Erythroblast (primary cell): ENCODE measurements around the gene PRELID3B.
A peak's percentile ranks its signal among the peaks of the same experiment; 100 is the strongest.

ENCODE experiments used
- DNase-seq, 2 experiments: peaks; one replicate each; lab custom pipeline; 2025; lab: John Stamatoyannopoulos, UW
- GATA1 ChIP-seq: IDR thresholded peaks from 2 replicates; pipeline ENCODE4 v1.6.1; 2011; ENCODE audit warnings: low read depth, mild to moderate bottlenecking, control low read depth, low read length, moderate library complexity
- POLR2A ChIP-seq: IDR thresholded peaks from 2 replicates; pipeline ENCODE4 v1.6.1; 2011; ENCODE audit warnings: mild to moderate bottlenecking, low read length

PRELID3B gene

DNA sequence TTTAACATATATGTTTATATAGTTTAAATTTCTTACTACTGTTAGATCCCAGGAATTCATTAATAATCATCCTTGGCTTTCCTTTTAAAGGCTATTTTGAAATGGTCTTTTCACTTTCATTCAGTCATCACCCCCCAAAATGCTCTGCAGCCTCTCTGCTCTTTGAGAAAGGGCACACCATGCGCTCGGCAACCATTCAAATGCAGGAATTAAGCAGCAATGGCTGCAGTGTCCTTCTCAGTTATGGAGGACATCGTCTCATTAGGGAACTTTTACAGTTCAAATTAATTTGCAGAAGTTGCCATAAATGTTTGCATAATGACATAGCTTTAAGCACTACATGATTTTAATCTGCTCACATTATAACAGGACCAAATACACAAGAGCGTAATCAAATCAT lies 17.1 kb downstream of the PRELID3B start:
- no peak for DNase-seq
- no peak for TF ChIP-seq POLR2A
- TF ChIP-seq GATA1 = no peak

DNA sequence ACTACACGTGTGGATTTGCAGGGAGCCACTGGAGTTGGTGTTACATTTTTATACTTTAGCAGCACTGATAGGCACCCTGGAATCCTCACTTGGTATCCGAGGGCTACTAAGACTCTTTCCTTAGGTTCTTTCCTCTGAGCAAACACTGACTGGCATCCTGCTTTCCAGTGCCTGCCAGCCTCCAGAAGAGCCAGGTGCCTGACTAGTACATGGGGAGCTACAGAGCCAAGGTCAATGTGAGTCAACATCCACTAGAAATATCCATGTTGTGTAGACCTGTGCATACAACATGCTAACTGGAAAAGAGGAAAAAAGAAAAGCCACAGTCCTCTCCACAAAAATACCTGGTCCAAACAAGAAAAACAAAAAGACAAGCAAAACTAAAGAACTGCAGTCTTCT lies 17.5 kb downstream of the PRELID3B start:
- DNase-seq = no peak
- TF ChIP-seq GATA1 = no peak
- TF ChIP-seq POLR2A = no peak

DNA sequence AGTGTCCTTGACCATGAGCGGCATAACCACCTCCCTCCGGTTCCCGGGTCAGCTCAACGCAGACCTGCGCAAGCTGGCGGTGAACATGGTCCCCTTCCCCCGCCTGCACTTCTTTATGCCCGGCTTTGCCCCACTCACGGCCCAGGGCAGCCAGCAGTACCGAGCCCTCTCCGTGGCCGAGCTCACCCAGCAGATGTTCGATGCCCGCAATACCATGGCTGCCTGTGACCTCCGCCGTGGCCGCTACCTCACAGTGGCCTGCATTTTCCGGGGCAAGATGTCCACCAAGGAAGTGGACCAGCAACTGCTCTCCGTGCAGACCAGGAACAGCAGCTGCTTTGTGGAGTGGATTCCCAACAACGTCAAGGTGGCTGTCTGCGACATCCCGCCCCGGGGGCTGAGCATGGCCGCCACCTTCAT lies 18.5 kb downstream of the PRELID3B start:
- no peak for DNase-seq
- TF ChIP-seq GATA1 = no peak

DNA sequence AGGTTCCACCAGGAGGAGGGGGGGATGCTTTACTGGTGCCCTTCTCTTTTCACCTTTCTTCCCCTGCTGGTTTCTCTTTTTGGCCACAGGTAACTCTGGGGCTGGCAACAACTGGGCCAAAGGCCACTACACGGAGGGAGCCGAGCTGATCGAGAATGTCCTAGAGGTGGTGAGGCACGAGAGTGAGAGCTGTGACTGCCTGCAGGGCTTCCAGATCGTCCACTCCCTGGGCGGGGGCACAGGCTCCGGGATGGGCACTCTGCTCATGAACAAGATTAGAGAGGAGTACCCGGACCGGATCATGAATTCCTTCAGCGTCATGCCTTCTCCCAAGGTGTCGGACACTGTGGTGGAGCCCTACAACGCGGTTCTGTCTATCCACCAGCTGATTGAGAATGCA lies 19.0 kb downstream of the PRELID3B start:
- DNase-seq = no peak
- TF ChIP-seq POLR2A (no peak), GATA1 (no peak)

DNA sequence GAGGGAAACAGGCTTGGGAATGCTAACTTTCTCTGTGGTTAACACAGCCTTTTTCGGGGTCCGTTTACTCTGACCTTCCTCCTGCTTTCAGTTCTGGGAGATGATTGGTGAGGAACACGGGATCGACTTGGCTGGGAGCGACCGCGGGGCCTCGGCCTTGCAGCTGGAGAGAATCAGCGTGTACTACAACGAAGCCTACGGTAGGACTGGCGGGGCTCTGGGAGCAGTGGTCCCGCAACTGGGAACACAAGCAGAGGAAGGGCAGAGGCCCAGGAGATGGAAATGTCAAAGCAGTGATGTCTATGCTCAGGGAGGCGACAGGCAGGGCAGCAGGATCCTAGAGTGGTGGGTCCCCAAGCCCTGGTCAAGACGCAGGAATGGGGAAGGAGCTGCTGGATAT lies 19.8 kb downstream of the PRELID3B start:
- DNase-seq = no peak
- TF ChIP-seq POLR2A (no peak), GATA1 (no peak)

DNA sequence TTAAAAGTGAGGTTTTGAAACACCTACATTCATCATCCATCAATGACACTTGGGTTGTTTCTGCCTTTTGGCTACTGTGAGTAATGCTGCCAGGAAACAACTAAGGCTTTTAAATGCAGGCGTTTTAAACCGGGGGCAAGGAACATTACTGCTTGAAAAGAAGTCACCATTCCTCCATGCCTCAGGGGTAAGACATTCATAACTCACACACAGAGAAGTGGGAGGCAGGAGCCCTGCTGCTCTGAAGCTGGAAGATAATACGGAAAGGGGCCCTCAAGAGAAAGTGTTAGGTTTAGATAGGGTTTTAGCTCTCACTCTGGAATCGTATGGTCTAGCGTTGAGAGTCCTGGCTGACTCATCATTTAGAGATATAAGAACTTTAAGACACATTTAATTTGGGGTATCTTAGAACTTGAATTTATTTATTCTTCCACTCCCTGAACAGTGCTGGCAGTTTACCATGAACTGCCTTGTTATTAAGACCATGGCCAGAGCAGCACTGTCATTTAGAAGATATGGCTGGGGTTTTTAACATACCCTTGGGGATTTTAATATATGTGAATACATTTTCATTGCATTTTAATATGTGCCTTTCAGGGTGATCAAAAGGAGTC lies 21.5 kb downstream of the PRELID3B start:
- DNase-seq = peak; percentile 94 to 97
- TF ChIP-seq POLR2A = peak; percentile 78
- TF ChIP-seq GATA1 = peak; percentile 39

DNA sequence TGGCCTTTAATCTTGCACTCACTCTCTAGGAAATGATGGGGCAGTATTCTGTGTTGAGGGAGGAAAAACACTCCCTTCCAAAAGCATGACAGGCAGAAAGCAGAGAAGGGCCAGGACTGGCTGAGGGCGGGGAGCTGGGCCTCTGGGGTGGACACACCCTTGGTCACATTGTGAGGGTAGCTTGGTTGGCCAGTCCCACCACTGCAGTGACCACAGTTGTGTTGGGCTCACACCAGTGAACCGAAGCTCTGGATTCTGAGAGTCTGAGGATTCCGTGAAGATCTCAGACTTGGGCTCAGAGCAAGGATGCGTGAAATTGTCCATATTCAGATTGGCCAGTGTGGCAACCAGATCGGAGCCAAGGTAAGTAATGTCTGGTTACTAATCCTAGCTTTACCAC lies 23.4 kb downstream of the PRELID3B start, which contains the start of gene TUBB1:
TUBB1 (plus strand) TSS at position 213 of the 400 bp plus-strand sequence; CDS start at position 307, 94 bp downstream.
- DNase-seq = peak; percentile 90 to 92
- TF ChIP-seq GATA1 (no peak), POLR2A (peak; percentile 50)

DNA sequence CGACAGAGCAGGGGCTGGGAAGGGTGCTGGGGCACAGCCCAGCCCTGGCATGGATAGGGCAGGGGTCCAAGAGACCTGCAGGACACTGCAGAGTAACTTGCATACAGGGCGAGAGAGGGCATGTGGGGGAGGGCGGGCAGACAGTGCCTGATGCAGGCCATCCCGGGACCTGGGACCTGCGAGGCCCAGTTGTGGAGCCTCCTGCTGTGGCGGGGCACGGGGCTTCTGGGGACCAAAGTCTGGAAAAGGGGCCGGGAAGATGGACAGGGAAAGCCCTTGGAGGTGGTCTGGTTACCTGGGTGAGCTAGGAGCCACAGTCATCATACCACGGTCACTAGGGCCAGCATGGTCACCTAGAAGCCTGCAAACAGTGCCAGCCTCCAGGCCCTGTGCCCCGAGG lies 23.8 kb downstream of the PRELID3B start:
- TF ChIP-seq GATA1 = no peak
- no peak for TF ChIP-seq POLR2A
- DNase-seq = no peak

DNA sequence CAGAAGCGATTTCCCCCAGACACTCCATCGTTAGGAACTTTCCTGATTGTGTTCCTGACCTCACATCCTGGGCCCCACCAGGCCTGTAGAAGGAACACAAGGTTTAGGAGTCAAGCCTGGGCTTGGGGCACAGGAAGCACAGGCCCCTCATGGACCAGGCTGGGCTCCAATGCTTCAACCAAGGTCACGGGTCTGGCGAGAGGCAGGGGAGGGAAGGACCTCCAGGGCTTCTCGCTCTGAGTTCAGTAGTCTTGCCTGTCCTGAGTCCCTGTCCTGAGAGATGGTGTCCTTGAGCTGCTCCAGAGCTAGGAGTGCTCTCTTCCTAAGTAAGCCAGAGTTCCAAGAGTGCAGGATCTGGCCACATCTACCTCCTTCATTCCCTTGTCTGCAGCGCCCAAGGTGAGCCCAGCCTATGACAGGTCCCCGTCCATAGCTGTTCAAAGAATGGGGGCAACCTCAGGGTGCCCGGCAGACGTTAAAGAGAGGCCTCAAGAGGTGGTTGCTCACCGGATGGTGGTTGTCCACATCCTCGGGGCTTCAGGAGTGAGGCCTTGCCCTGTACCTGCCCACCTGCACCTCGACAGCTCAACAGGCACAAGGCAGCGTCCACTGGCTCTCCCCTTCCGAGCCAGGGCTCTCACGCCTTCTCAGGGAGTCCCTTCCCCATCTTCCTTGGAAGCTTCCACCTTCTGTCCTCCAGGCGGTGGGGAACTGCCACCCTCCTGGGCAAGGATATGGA lies 24.9 kb downstream of the PRELID3B start:
- TF ChIP-seq GATA1 (no peak), POLR2A (no peak)
- DNase-seq = no peak

DNA sequence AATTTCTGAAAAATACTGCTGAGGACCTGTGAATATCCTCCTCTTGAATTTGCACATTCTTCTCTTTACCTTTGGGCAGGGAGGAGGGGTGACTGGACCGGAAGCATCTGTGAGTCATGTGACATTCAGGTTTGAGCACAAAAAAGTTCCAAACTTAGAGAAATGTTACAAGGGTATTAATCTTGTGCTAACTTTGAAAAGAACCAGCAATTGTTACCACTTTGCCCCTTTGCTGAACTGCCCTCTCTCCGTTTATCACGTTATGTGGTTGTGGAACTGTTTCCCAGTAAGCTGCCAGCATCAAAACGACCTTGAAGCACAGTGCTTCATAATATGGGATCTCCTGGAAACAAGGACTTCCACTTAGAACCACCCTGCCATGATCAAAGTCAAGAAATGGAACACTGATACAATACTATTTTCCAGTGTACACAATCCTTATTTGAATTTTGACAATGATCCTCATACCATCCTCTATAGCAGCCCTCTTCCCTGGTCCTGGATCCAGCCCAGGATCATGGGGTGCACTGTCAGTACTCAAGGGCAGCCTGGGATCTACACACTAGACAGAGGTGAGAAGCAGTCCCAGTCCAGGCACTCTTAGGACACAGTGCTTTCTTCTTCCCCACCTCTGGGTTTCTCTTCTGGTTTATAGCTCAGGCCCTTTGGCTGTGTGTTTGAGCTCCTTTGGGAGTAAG lies 25.6 kb downstream of the PRELID3B start:
- TF ChIP-seq POLR2A (no peak), GATA1 (no peak)

DNA sequence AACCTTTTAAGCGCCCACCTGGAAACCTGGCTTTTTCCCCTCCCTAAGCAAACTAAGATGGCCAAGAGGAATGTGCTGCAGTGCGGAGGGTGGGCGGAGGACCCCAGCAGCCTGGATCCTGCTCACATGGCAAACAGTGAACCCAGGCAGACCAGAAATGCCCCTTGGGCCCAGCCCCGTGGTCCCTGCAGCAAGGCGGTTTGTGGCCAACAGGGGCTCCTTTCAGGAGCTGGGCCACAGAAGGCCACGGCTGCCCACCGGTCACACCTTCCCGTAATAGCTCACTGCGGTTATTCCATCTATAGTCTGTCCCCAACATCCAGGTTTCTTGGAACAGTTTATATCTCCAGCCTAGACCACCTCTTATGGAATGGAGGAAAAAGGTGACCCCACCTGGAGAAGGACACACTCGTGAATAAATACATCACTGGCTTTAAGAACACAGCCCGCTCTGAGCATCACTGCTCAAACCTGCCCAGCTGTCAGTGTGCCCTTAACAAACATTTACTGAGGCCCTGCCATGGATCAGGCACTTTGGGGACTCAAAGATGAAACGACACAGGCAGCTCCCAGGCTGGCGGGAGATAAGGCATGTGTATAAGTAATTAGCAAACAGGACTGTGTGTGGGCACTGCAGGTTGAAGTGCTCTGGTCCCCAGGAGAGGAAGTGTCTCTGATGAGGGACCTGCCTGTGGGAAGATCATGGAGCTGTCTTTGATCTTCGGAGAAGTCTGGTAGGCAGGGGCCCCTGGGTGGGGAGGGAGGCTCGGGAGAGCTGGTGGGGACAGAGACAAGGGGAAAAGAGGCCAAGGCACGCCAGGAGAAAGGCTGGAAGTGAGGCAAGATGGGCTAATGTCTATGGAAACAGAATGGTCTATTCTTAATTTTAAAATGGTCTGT lies 26.5 kb downstream of the PRELID3B start:
- TF ChIP-seq GATA1 (no peak), POLR2A (no peak)
- DNase-seq = peak; percentile 73 to 74

More for the DNA sequence above, 25.6 kb downstream of the PRELID3B start:
- DNase-seq = peak; percentile 29 to 47

DNA sequence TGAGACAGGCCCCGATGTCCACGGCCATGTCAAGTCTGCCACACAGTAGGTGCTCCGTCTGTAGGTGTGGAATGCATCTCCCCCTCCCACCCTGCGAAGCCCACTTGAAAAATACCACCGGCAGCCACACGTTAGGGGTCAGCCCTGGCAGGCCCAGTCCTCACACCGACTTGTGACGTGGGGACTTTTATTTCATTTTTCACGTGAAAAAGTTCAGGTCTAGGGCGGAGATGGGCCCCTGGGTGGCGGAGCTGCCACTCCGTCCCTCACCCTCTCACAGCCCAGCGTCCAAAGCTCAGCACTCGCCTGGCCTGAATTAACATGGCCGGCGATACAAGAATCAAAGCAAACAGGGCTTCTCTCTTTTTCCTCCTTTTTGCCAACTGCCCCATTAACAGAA lies 27.2 kb downstream of the PRELID3B start:
- TF ChIP-seq GATA1 (no peak), POLR2A (no peak)
- no peak for DNase-seq

DNA sequence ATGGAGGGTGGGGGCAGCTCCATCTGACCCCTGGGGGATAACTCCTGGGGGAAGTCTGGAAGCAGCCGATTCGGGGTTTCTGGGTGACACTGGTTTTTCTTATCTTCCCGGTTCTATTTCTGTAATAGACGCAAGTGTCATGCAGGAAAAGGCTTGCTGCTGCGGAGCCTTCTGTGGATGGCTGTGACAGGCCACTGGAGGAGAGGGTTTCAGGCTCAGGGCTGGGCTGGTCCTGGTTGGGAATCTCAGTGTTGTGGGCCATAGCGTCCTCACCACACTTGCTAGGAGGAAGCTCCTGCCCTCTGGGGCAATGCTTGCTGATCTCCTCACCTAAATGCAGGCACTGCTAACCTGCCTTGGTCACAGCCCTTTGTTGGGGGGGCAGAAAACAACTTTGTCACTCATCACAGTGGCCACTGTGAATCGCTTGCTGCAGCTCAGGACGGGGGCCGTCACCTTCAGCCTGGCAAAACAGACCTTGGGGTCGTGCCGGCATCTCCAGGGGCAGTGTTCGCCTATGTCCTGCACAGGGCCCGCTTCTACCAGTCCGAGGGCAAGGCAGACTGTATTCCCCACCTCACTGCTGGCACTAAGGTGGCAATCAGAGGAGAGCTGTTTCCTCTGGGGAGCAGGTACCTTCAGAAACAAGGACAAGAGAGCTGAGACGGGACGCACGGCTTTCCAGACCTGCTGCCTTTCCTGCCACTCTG lies 27.8 kb downstream of the PRELID3B start:
- DNase-seq = peak; percentile 47 to 61

More for the DNA sequence above, 27.8 kb downstream of the PRELID3B start:
- TF ChIP-seq GATA1 = no peak
- TF ChIP-seq POLR2A = no peak
